Smooth muscle cell (in vitro differentiated cells): Measurements from ENCODE around the gene EEFSEC. TPM values are rescaled to one million over a fixed set of nuclear protein-coding genes. Genes with fewer than 3 reads are reported as not detected.
A peak's percentile ranks its signal among the peaks of the same experiment; 100 is the strongest.

Experiments
- DNase-seq: peaks from one replicate; lab custom pipeline; 2025; ENCODE audit not compliant: unreplicated experiment; lab: John Stamatoyannopoulos, UW
- H2AFZ ChIP-seq: fragments of 200-600 bp; sonication (generic); 2 replicates; pipeline ENCODE4 v1.6.0; 2016; ENCODE audit warnings: antibody characterized with exemption, low read depth, mild to moderate bottlenecking
- H3F3A ChIP-seq: fragments of 200-600 bp; sonication (generic); 2 replicates; pipeline ENCODE4 v1.6.0; 2017; ENCODE audit warnings: antibody characterized with exemption, low read depth
- H3K27ac ChIP-seq: fragments of 200-600 bp; sonication (generic); 2 replicates; pipeline ENCODE4 v1.5.1; 2016; ENCODE audit warnings: low read depth, mild to moderate bottlenecking
- H3K27me3 ChIP-seq: fragments of 200-600 bp; sonication (generic); 2 replicates; pipeline ENCODE4 v1.6.1; 2016; ENCODE audit warnings: low read depth, mild to moderate bottlenecking
- H3K36me3 ChIP-seq: fragments of 200-600 bp; sonication (generic); 2 replicates; pipeline ENCODE4 v1.5.1; 2016; ENCODE audit warnings: low read depth
- H3K4me1 ChIP-seq: fragments of 200-600 bp; sonication (generic); 2 replicates; pipeline ENCODE4 v1.5.1; 2016; ENCODE audit warnings: low read depth
- H3K4me2 ChIP-seq: fragments of 200-600 bp; sonication (generic); 2 replicates; pipeline ENCODE4 v1.6.0; 2016; ENCODE audit warnings: mild to moderate bottlenecking
- H3K4me3 ChIP-seq: fragments of 200-600 bp; sonication (generic); 2 replicates; pipeline ENCODE4 v1.5.1; 2016; ENCODE audit warnings: mild to moderate bottlenecking
- H3K79me2 ChIP-seq: fragments of 200-600 bp; sonication (generic); 2 replicates; pipeline ENCODE4 v1.6.0; 2016; ENCODE audit warnings: low read depth, mild to moderate bottlenecking
- H3K9ac ChIP-seq: fragments of 200-600 bp; sonication (generic); 2 replicates; pipeline ENCODE4 v1.6.0; 2016; ENCODE audit warnings: low read depth
- H3K9me3 ChIP-seq: fragments of 200-600 bp; sonication (generic); replicated peaks from 2 replicates; pipeline ENCODE4 v1.5.1; 2016; ENCODE audit warnings: low read depth
- H4K20me1 ChIP-seq: fragments of 200-600 bp; sonication (generic); 2 replicates; pipeline ENCODE4 v1.6.0; 2016; ENCODE audit warnings: low read depth
- WGBS: methylation state at CpG from one replicate; pipeline ENCODE4 v1.1.7; 2016; ENCODE audit warnings: low lambda C conversion rate; 5-methylcytosine and 5-hydroxymethylcytosine counted together
- polyA plus RNA-seq: library from polyadenylated mRNA; unstranded; fragments of >200 nt; fragmentation: Nextera tagmentation; extraction: Ambion mirVana; gene quantifications from 2 replicates; pipeline ENCODE4 v1.2.1, GENCODE V29; 2016
- total RNA-seq: library from RNA; depleted of rRNA; stranded (reverse); fragments of >200 nt; gene quantifications from 2 replicates; pipeline ENCODE4 v1.2.3, GENCODE V29; 2014
- TF ChIP-seq, protein P1 (sequence below): fragments of 200-600 bp; sonication (generic); IDR thresholded peaks from 2 replicates; pipeline ENCODE4 v1.5.1; 2017; ENCODE audit warnings: borderline replicate concordance, mild to moderate bottlenecking, antibody characterized with exemption; ENCODE audit not compliant: insufficient read depth, poor library complexity, severe bottlenecking

Gene EEFSEC
- total and polyA plus RNA-seq, 2 experiments from 2014 or later: 12.4 to 17.1 TPM

DNA sequence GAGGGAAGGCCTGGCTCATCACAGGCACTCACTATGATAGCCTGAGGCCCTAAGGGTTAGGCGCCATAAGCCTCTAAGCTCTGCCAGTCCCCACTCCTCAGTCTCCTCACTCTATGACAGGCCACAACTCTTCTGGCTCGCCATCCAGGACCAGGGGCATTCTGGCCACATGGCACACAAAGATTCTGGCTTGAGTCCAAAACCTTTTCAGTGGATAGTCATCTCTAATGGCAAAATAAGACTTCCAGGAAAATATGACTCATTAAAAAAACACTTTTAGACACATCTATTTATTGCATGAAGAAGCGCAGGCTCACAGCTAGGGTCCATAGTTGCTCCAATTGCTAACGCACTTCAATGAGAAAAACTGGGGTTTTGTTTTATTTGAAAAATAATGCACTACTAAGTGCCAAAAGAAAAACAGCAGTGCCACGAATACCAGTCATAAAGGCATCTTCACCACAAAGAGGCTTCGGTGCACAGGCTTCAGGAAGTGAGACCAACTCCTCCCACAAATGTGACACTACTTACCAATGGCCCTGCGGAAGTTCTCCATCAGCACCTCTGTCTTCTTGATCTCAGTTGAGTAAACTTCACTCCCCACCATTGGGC, 40.8 kb upstream of the EEFSEC start:
- TF ChIP-seq, protein P1, sequence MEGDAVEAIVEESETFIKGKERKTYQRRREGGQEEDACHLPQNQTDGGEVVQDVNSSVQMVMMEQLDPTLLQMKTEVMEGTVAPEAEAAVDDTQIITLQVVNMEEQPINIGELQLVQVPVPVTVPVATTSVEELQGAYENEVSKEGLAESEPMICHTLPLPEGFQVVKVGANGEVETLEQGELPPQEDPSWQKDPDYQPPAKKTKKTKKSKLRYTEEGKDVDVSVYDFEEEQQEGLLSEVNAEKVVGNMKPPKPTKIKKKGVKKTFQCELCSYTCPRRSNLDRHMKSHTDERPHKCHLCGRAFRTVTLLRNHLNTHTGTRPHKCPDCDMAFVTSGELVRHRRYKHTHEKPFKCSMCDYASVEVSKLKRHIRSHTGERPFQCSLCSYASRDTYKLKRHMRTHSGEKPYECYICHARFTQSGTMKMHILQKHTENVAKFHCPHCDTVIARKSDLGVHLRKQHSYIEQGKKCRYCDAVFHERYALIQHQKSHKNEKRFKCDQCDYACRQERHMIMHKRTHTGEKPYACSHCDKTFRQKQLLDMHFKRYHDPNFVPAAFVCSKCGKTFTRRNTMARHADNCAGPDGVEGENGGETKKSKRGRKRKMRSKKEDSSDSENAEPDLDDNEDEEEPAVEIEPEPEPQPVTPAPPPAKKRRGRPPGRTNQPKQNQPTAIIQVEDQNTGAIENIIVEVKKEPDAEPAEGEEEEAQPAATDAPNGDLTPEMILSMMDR: no peak
- Histone ChIP-seq H3K79me2 (peaks cover 12% of the 10 kb centered on the region), H3K27me3 (no peaks in the 10 kb centered on the region), H3K4me3 (no peak overlapping the region), H3K9ac (peak overlapping the region; percentile 1), H3K4me1 (no peaks in the 10 kb centered on the region), H3K4me2 (peak overlapping the region; percentile 38), H4K20me1 (no peaks in the 10 kb centered on the region), H2AFZ (no peak overlapping the region), H3K27ac (peak overlapping the region; percentile 77), H3K36me3 (no peaks in the 10 kb centered on the region), H3K9me3 (no peaks in the 10 kb centered on the region), H3F3A (peaks cover 12% of the 10 kb centered on the region)
- WGBS: 54% methylated on average over 7 of the region's 7 CpGs
- DNase-seq: no peak

DNA sequence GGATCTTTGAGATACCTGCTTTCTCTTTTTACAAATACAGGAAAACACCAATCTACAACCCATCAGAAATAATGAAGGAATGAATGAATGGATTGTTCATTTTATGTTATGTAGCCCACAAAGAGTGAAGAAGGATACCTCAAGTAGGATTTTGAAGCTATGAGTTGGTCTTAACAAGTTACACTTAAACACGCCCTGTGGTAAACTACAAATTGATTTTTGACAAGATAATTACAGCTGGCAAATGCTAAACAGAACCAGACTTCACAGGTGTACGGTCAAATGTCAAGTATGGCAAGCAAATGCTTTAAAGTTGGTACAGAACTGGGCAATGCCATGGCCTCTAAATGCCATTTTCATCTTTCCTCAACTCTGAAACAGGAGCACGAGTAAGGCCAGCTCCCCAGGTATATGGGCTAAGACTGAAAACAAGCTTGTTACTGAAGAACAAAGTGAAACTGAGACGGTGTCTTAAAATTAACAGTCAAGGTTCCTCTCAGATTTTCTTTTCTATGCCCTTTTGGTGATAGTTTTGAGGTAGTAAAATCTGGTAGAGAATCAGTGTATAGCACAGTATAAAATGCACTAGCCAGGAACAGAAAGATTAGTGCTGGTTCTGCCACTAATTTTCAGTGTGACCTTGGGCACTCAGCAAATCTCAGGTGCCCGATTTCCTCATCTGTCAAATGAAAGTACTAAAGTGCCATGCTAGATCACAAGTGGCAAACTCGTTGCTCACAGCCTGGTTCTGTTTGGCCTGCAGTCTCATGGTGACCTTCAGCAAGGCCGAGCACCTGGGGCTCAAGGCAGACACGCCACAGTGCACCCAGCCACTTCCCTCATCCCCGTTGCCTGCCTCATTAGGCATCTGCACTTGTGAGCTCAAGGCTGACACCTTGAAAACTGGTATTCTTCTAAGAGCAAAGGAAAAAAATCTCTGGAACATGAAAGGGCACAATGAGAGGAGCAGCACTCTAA, 39.2 kb upstream of the EEFSEC start:
- no peaks in the 10 kb centered on the region for H3K36me3 ChIP-seq
- H2AFZ ChIP-seq: no peak overlapping the region
- DNase-seq: no peak
- 89% methylated on average over 9 of the region's 9 CpGs for WGBS
- H3K4me3 ChIP-seq: no peak overlapping the region
- no peaks in the 10 kb centered on the region for H3K4me1 ChIP-seq
- peaks cover 12% of the 10 kb centered on the region for H3K79me2 ChIP-seq
- TF ChIP-seq, protein P1: no peak
- H3K9me3 ChIP-seq: no peaks in the 10 kb centered on the region
- no peak overlapping the region for H3K27ac ChIP-seq
- no peaks in the 10 kb centered on the region for H3K27me3 ChIP-seq
- no peaks in the 10 kb centered on the region for H4K20me1 ChIP-seq
- H3K9ac ChIP-seq: no peak overlapping the region
- peaks cover 12% of the 10 kb centered on the region for H3F3A ChIP-seq
- H3K4me2 ChIP-seq: no peak overlapping the region

DNA sequence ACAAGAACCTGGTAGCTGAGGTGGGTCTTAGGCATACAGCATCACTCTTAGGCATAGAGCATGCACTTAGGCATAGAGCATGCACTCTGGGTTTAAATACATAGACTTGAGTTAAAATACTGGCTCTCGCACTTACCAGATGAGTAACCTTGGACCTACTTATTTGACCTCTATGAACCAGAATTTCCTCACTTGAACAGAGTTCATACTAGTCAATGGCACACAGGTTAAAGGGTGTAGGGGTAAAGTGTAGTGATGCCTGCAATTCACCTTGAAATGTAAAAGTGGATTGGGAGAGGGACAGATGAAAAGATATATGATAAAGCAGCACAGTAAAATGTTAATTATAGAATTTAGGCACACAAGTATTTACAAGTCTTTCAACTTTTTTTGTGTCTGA, 31.3 kb upstream of the EEFSEC start:
- H3K36me3 ChIP-seq: no peaks in the 10 kb centered on the region
- H3K9ac ChIP-seq: no peak overlapping the region
- H3K27me3 ChIP-seq: no peaks in the 10 kb centered on the region
- H3K27ac ChIP-seq: no peak overlapping the region
- peaks cover 14% of the 10 kb centered on the region for H3K79me2 ChIP-seq
- WGBS: 100% methylated on average over 1 of the region's 1 CpG
- H2AFZ ChIP-seq: no peak overlapping the region
- no peak overlapping the region for H3K4me2 ChIP-seq
- no peaks in the 10 kb centered on the region for H3K9me3 ChIP-seq
- H3K4me1 ChIP-seq: peaks cover 8% of the 10 kb centered on the region
- no peaks in the 10 kb centered on the region for H4K20me1 ChIP-seq
- TF ChIP-seq, protein P1: no peak
- H3K4me3 ChIP-seq: no peak overlapping the region
- peaks cover 5% of the 10 kb centered on the region for H3F3A ChIP-seq
- no peak for DNase-seq
